ENCODE data around the gene UBTF.

- TF ChIP-seq FOXK2 (IDR thresholded peaks at IDR 0.05) (no peak), BHLHE40 (IDR thresholded peaks at IDR 0.05; ENCODE audit: borderline replicate concordance) (no peak), LEF1 (IDR thresholded peaks at IDR 0.05; ENCODE audit: borderline replicate concordance) (no peak), SP1 (IDR thresholded peaks at IDR 0.05) (no peak), ARNT (IDR thresholded peaks at IDR 0.05) (no peak), FOXA1 (IDR thresholded peaks at IDR 0.05) (no peak), L3MBTL2 (conservative IDR thresholded peaks at IDR 0.05) (no peak), FOXM1 (IDR thresholded peaks at IDR 0.05; ENCODE audit: borderline replicate concordance) (no peak), ZNF384 (IDR thresholded peaks at IDR 0.05) (no peak), SUZ12 (IDR thresholded peaks at IDR 0.05) (no peak), ELF4 (IDR thresholded peaks at IDR 0.05) (no peak)
Observed at GRCh38 chr17:44223541-44224071, 4.1 kb upstream of the UBTF start.
